ENCODE data around the gene DDI2.
"Not testable (repeated sequence)": the region's sequence is repeated elsewhere in the genome, so short reads cannot be mapped to it uniquely, and the experiment has no call there.

The DDI2 gene

DNA sequence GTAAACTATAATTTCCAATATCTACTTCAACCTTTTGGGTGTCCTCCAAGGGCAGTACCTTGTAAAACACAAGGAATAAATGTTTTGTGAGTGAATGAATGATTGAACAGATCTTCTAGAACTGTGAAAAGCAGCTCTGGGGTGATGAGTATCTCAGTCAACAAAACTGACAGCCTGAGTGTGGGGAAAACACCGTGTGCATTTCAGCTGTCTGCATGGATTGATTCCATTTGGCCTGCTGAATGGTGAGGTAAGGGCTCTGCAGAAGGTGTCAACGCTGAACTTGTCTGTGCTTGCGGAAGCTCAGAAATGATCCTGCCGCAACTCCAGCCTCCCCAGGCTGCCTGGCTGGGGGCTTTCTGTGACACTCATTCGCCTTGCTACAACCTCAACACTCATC is 25.0 kb upstream of the DDI2 start:
- H3K4me3 ChIP-seq (ENCODE audit: low read length) = no peak overlapping the region
- TF ChIP-seq, protein P1, sequence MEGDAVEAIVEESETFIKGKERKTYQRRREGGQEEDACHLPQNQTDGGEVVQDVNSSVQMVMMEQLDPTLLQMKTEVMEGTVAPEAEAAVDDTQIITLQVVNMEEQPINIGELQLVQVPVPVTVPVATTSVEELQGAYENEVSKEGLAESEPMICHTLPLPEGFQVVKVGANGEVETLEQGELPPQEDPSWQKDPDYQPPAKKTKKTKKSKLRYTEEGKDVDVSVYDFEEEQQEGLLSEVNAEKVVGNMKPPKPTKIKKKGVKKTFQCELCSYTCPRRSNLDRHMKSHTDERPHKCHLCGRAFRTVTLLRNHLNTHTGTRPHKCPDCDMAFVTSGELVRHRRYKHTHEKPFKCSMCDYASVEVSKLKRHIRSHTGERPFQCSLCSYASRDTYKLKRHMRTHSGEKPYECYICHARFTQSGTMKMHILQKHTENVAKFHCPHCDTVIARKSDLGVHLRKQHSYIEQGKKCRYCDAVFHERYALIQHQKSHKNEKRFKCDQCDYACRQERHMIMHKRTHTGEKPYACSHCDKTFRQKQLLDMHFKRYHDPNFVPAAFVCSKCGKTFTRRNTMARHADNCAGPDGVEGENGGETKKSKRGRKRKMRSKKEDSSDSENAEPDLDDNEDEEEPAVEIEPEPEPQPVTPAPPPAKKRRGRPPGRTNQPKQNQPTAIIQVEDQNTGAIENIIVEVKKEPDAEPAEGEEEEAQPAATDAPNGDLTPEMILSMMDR (conservative IDR thresholded peaks at IDR 0.05; ENCODE audit: low read length) = no peak
- no peak for DNase-seq (ENCODE audit: low read depth)

DNA sequence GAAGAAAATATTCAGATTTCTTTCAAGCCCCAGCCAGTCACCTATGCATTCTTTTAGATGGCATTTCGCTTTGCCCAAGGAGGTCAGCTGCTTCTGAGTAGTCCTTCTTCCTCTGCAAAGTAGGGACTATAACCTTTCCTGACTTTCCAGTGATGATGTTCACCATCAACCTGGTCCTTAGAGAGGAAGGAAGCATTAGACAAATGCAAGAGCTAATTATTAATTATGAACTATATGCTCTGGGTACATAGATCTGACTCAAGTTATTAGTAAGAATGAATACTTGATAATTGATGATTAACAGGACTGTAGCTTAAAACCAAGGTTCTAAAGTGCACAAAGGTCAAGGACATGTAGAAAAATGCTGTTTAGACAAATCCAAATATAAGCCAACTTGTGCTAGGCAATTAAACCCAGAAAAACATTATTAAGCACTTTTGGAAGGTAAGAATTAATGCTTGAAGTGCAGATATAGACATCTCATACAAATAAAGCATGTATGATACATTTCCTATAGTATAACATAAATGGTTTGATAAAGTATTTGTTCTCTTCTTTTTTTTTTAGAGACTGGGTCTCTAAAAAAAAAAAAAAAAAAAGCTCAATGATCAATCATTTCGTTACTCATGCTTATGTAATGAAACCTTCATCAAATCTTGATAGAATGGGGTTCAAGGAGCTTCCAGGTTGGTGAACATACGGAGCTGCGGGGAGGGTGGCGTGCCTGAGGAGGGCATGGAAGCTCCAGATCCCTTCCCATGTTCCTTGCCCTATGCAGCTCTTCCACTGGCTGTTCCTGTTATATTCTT is 21.2 kb upstream of the DDI2 start:
- TF ChIP-seq, protein P1 (conservative IDR thresholded peaks at IDR 0.05; ENCODE audit: low read length) = no peak
- no peak for DNase-seq (ENCODE audit: low read depth)
- H3K4me3 ChIP-seq (ENCODE audit: low read length) = no peak overlapping the region

DNA sequence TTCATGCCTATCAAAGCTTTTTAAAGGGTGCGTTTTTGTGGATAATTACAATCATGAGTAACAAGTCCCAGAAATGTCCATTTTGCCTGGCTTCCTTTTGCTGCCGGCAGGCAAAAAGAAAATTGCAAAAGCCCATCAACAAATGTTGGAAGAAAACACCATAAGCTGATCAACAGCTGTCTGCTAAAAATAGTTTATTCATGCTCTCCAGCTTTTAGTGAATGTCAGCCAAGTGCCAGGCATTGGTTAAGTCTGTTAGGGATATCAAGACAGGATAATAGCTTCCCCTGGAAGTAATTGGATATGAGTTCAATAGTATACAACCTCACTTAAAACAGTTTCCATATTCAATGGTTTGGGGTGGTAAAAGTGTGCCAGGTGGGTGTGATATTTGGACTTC is 18.8 kb upstream of the DDI2 start:
- TF ChIP-seq, protein P1 (conservative IDR thresholded peaks at IDR 0.05; ENCODE audit: low read length) = no peak
- DNase-seq (ENCODE audit: low read depth) = peak; percentile 32
- no peak overlapping the region for H3K4me3 ChIP-seq (ENCODE audit: low read length)

DNA sequence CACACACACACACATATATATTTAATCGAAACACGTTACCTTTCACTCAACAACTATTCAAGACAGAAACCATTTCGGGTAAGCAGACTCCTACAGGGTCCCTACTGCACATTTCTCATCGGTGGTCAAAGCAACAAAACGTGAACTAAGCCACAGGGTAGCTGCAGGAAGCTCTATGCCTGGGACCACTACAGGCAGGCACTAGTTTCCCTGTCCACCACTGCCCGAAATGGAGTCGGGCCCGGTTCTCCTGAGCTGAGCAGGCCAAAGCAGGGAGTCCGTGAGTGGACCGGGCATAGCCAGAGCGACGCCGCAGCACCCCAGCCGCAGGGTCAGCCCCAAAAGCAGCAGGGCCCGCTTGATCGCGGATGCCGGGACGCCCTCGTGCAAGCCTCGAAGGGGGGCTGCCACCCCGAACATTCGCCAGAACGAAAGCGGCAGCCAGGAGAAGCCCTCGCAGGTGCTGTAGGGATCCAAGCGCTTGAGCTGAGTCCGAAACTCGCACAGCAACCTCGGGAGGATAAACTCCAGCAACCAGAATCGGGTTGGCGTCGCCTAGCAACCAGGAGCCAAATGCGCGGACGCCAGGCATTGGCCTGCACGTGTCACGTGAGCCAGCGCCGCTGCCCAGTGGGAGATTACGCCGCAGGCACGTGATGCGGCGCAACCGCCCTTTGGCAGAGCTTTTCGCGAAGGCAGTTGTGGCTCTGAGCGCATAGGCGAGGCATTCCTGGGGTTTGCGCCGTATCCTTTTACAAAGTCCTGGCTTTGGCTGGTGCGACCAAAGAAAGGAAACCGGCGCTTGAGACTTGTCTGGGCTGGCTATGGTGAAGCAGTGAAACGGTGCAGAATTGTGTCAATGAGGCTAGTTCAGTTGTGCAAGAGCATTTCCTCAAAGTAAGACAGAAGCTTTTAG is 13.9 kb upstream of the DDI2 start:
- TF ChIP-seq, protein P1 (conservative IDR thresholded peaks at IDR 0.05; ENCODE audit: low read length) = no peak
- peak overlapping the region; percentile 91 for H3K4me3 ChIP-seq (ENCODE audit: low read length)
- peak; percentile 95 for DNase-seq (ENCODE audit: low read depth)

DNA sequence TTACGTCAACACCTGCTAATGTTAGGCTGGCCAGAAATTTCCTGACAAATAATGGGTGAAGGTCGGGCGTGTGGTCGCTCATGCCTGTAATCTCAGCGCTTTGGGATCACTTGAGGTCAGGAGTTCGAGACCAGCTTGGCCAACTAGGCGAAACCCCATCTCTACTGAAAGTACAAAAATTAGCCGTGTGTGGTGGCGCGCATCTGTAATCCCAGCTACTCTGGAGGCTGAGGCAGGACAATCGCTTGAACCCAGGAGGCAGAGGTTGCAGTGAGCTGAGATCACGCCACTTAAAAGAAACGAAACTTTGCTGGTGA is 13.3 kb upstream of the DDI2 start:
- peak overlapping the region; percentile 91 for H3K4me3 ChIP-seq (ENCODE audit: low read length)

DNA sequence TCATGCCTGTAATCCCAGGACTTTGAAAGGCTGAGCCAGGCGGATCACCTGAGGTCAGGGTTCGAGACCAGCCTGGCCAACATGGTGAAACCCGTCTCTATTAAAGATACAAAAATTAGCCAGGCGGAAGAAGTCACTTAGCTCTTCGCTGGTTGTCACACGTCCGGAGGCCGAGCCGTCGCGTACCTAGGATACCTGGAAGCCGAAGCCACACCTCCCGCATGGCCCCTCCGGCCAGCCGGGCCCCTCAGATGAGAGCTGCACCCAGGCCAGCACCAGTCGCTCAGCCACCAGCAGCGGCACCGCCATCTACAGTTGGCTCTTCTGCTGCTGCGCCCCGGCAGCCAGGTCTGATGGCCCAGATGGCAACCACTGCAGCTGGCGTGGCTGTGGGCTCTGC is 12.9 kb upstream of the DDI2 start:
- not testable (repeated sequence) for H3K4me3 ChIP-seq (ENCODE audit: low read length); DNase-seq (ENCODE audit: low read depth)

More for the DNA sequence above, 13.3 kb upstream of the DDI2 start:
- not testable (repeated sequence) for DNase-seq (ENCODE audit: low read depth)

DNA sequence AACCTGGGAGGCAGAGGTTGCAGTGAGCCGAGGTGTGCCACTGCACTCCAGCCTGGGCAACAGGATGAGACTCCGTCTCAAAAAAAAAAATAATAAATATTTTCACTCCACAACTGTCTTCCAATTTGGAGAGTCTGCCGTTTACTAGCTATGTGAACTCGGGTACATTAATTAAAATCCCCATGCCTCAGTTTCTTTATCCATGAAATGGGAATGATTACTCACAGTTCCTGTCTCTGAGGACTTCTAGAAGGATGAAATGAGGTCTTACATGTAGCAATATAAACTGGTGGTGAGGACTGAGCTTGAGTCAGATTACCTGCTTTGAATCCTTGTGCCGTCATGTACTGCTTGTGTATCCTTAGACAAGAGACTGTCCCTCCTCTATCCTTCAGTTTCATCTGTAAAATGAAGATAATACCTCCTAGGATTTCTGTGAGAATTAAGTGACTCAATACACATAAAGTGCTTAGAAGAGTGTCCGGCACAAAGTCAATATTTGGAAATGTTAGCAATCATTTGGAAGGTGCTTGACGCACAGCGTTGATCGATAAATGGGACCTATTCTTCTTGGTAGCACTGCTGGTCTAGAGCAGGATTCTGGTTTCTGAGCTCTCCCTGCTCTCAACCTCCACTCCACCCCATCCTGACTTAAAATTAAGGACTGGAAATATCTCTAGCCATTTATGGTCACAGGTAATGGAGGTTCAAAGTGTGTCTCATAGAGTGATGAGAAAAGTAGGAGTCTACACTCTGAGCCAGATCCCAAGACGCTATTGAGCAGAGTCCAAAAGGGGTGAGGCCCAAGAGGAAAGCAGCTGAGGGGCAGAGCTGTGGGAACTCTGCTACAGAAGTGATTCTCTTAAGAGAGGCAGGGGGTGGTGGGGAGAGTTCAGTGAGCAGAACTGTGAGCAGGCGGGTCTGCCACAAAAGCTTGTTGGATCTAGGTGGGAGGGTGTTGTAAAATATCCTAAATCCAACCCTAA is 11.6 kb upstream of the DDI2 start:
- TF ChIP-seq, protein P1 (conservative IDR thresholded peaks at IDR 0.05; ENCODE audit: low read length) = no peak
- H3K4me3 ChIP-seq (ENCODE audit: low read length) = no peak overlapping the region
- DNase-seq (ENCODE audit: low read depth) = no peak

Data from AG10803 (cell line).